Thyroid gland (tissue), 4 donors: ENCODE data around the gene EGR4. TPM values are rescaled to one million over a fixed set of nuclear protein-coding genes. Genes with fewer than 3 reads are reported as not detected.
A peak's percentile ranks its signal among the peaks of the same experiment; 100 is the strongest.

Experiments
- DNase-seq, 2 donors: peaks; one replicate each; pipeline ENCODE4 v3.0.0-alpha.2; 2019
- H3K27ac ChIP-seq, 3 donors: fragments of 200-600 bp; sonication (generic); 1 replicate in 2 of 3; 2 replicates in 1 of 3; pipeline ENCODE4 v1.5.1; 2016 to 2019; ENCODE audit warnings: mild to moderate bottlenecking in 1 of 3, moderate library complexity in 1 of 3
- H3K27me3 ChIP-seq: fragments of 200-600 bp; sonication (generic); one replicate; pipeline ENCODE4 v1.5.1; 2019
- H3K36me3 ChIP-seq, 2 donors: fragments of 200-600 bp; sonication (generic); one replicate each; pipeline ENCODE4 v1.5.1; 2016 to 2019
- H3K4me1 ChIP-seq, 2 donors: fragments of 200-600 bp; sonication (generic); one replicate each; pipeline ENCODE4 v1.5.1; 2017 to 2019
- H3K4me3 ChIP-seq, 3 donors: fragments of 200-600 bp; sonication (generic); replicated peaks in 1 of 3; 1 replicate in 2 of 3; 2 replicates in 1 of 3; pipeline ENCODE4 v1.5.1; 2016; ENCODE audit warnings: mild to moderate bottlenecking in 1 of 3
- H3K9me3 ChIP-seq: fragments of 200-600 bp; sonication (generic); one replicate; pipeline ENCODE4 v1.5.1; 2017
- CTCF ChIP-seq, 6 experiments: fragments of 200-600 bp in 3 of 6; fragments of 450-650 bp in 3 of 6; sonication (generic) in 3 of 6; IDR thresholded peaks; one replicate each; pipeline ENCODE4 v1.5.1; 2016 to 2019; ENCODE audit warnings: antibody characterized with exemption in 6 of 6, mild to moderate bottlenecking in 2 of 6, inconsistent platforms in 1 of 6, moderate library complexity in 1 of 6
- POLR2A ChIP-seq, 2 donors: fragments of 450-650 bp; IDR thresholded peaks; one replicate each; pipeline ENCODE4 v1.6.1; 2017; ENCODE audit warnings: antibody characterized with exemption in 2 of 2, mild to moderate bottlenecking in 2 of 2, moderate library complexity in 1 of 2
- WGBS, 2 donors: methylation state at CpG; one replicate each; pipeline ENCODE4 v1.1.5; 2017; 5-methylcytosine and 5-hydroxymethylcytosine counted together
- intact Hi-C: fragments of 100-400 bp; cut with DNase I; formaldehyde crosslinking; loops from one replicate; pipeline ENCODE4 v1.15.1; 2023
- total RNA-seq, 4 donors: library from RNA; depleted of rRNA; stranded (reverse); fragments of >200 nt; gene quantifications; one replicate each; pipeline ENCODE4 v1.2.3, GENCODE V29; 2016

EGR4 gene
- total RNA-seq, 4 donors from 2014 or later, result not detected

DNA sequence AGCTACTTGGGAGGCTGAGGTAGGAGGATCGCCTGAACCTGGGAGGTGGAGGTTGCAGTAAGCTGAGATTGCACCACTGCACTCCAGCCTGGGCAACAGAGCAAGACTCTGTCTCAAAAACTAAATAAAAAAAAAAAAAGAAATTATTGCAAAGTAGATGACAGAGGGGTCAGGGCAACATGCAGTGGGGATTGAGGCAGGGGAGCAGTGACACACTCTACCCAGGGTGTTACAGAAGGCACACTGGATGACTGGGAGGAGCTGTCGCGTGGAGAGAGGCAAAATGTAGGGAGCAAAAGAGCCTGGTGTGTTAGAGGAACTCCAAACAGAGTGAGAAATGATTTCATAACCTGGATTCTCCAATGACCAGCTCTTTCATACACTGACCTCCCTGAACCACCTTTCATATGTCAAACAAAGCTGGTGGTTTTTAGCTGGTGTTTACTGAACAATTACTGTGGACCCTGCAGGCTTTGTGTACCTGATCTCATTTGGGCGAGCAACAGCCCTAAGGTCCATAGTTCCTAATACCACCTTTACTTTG lies 31.2 kb downstream of the EGR4 start:
- no peaks in the 10 kb centered on the region for H3K4me1 ChIP-seq
- 93 to 97% methylated on average over 4 of the region's 4 CpGs for WGBS, 2 donors
- H3K27me3 ChIP-seq, result no peaks in the 10 kb centered on the region
- no peak overlapping the region for H3K27ac ChIP-seq
- intact Hi-C loops, result no loop called here
- no peak for TF ChIP-seq CTCF (IDR thresholded peaks at IDR 0.05)
- TF ChIP-seq POLR2A (IDR thresholded peaks at IDR 0.05), result no peak
- H3K36me3 ChIP-seq, result no peaks in the 10 kb centered on the region
- H3K4me3 ChIP-seq, result no peak overlapping the region
- no peaks in the 10 kb centered on the region for H3K9me3 ChIP-seq
- DNase-seq, result no peak

DNA sequence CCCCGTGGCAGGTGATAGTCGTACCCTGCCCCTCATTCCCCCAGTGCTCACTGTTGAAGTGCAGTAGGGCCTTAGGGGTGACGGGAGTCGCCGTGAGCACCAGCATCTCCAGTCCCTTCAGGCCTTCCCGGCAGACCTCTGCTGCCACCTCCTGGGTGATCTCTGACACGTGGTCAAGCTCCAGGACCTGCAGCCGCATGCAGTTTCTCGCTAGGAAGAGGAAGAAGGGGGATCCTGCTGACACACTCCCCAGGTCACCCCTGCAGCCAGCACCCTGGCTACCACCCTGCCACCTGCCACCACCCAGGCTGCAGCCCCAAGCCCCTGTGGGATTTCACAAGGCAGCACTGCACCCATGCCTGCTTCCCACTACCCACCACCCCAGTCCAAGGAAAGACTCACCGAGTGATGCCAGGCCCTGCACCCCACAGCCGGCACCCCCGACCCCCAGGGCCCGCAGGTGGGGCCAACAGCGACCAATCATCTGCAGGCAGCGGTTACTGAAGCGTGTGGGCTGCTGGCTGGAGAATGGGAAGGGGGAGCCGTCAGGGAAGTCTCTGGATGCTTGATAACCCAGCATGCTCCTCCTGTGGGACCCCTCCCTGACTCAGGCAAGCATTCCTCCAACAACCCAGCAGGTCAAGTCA lies 32.9 kb downstream of the EGR4 start:
- H3K9me3 ChIP-seq, result no peaks in the 10 kb centered on the region
- no peak overlapping the region for H3K4me3 ChIP-seq
- H3K36me3 ChIP-seq, result no peaks in the 10 kb centered on the region
- H3K27me3 ChIP-seq, result no peaks in the 10 kb centered on the region
- DNase-seq, result peak; percentile 30
- H3K27ac ChIP-seq, result no peak overlapping the region
- intact Hi-C loops, result no loop called here
- WGBS, 2 donors, result 20 to 44% methylated on average over 5 to 9 of the region's 17 CpGs
- no peaks in the 10 kb centered on the region for H3K4me1 ChIP-seq
- peak in 1 of 6 experiments; percentile 33 for TF ChIP-seq CTCF (IDR thresholded peaks at IDR 0.05)
- TF ChIP-seq POLR2A (IDR thresholded peaks at IDR 0.05), result no peak

GRCh38 chr2:73259704-73260337 lies 33.5 kb downstream of the EGR4 start:
- WGBS, 2 donors, result 90 to 95% methylated on average over 4 of the region's 4 CpGs
- Histone ChIP-seq H3K4me3 (no peak overlapping the region), H3K27me3 (no peaks in the 10 kb centered on the region), H3K27ac (no peak overlapping the region), H3K36me3 (no peaks in the 10 kb centered on the region), H3K9me3 (no peaks in the 10 kb centered on the region), H3K4me1 (no peaks in the 10 kb centered on the region)
- TF ChIP-seq CTCF (IDR thresholded peaks at IDR 0.05) (no peak), POLR2A (IDR thresholded peaks at IDR 0.05) (no peak)
- intact Hi-C loops, result no loop called here
- no peak for DNase-seq

DNA sequence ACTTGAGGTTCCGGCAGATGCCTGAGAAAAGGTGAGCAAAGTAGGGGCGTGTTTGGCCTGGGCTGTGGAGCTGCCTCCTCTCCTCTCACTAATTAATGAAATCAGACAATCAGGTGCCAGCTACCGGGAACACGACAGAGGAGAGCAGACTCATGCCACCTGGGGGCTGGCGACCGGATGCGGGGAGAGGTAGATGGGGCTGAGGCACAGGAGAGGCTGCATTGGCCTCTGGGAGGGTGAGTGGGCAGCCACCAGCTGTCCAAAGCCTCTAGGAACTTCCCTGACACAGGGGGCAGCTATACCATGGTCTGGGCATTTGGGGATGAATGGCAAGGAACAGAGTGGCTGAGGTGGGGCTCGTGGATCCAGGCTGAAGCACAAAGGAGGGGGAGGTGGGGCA lies 34.1 kb downstream of the EGR4 start:
- Histone ChIP-seq H3K36me3 (peaks cover under 1 to 2% of the 10 kb centered on the region in 2 donors), H3K27ac (no peak overlapping the region), H3K4me3 (no peak overlapping the region), H3K27me3 (no peaks in the 10 kb centered on the region), H3K9me3 (no peaks in the 10 kb centered on the region), H3K4me1 (no peaks in the 10 kb centered on the region)
- intact Hi-C loops, result no loop called here
- DNase-seq, result no peak
- 88 to 93% methylated on average over 8 of the region's 8 CpGs for WGBS, 2 donors
- no peak for TF ChIP-seq POLR2A (IDR thresholded peaks at IDR 0.05)
- TF ChIP-seq CTCF (IDR thresholded peaks at IDR 0.05), result no peak

DNA sequence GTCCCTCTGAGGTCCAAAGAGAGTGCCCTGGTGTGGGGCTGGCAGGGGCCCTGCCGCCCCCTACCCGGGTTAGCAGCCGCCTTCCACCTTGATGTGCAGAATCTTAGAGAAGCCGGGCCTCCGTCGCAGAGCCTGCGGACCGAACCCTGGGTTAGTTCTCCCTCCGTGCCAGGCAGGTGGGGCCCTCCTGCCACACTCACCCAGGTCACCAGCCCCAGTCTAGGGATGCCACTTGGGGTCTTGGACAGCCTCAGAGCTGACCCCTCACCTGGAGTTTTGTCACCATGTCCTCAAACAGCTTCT lies 34.5 kb downstream of the EGR4 start:
- H3K4me1 ChIP-seq, result no peaks in the 10 kb centered on the region
- H3K27ac ChIP-seq, result no peak overlapping the region
- TF ChIP-seq CTCF (IDR thresholded peaks at IDR 0.05) (no peak), POLR2A (IDR thresholded peaks at IDR 0.05) (no peak)
- no peak overlapping the region for H3K4me3 ChIP-seq
- DNase-seq, result no peak
- intact Hi-C loops, result no loop called here
- H3K9me3 ChIP-seq, result no peaks in the 10 kb centered on the region
- no peaks in the 10 kb centered on the region for H3K27me3 ChIP-seq
- H3K36me3 ChIP-seq, result peaks cover 5 to 6% of the 10 kb centered on the region in 2 donors
- WGBS, 2 donors, result 97 to 98% methylated on average over 9 of the region's 9 CpGs
